ENCODE data around the gene PROCA1. TPM values are rescaled to one million over a fixed set of nuclear protein-coding genes. Genes with fewer than 3 reads are reported as not detected.

Gene PROCA1
- total RNA-seq: 2.1 and 3.0 TPM in 2 replicates
- long read RNA-seq, partial matches to known transcripts: 0 of 1 reads
- long read RNA-seq, other reads (novel, unspliced or antisense): 1 of 1 reads

- Mint-ChIP-seq H3K36me3 (ENCODE audit: unreplicated experiment) (peaks cover 11% of the 10 kb centered on the region), H3K4me1 (ENCODE audit: unreplicated experiment) (peaks cover 41% of the 10 kb centered on the region)
- TF ChIP-seq CTCF (IDR thresholded peaks at IDR 0.05): no peak
Observed at GRCh38 chr17:28711723-28712031, at the start of gene PROCA1. Gene PROCA1 (minus strand): TSS chr17:28711888. CDS start chr17:28711660, 228 bp downstream.

DNA sequence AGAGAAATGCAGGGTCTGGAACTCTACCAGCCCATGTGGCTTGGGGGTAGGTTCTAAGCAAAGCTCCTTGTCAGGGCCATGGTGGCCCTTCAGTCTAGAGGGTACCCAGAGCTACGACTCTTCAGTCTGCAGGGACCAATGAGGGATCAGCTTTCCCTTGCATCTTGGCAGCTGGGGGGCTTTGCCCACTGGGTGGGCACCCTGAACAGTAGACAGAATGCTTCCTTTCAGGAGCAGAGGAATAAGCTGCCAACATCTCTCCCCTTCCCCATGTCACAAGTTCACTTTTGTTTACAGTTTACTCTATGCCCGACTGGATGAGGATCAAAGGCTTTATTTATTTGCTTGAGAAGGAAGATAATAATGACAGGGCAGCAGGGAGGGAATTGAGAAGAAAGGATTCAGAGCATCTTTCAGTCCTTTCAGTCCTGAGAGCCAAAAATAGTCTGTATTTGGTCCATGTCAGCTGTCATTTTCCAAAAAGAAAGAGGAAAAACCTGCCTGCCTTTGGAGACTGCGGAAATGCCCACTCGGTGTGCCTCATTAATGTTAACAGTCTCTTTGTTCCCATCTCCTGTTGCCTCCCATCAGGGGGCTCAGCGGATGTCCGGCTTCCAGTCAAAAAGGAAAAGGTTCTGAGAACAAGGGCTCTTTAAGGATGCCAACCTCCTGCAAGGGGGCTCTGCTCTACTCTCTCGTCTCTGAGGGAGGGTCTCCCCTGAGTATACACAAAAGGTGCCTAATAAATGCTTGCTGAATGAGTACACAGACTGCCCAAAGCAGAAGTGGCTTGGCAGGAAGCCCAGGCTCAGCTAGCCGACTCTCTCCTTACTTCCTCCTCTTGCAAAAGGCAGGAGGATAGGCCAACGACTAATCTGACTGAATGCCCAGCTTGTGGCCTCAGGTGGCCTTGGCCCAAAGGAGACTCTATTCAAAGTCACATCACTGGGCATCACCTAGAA lies 49.2 kb upstream of the PROCA1 start:
- no peak overlapping the region for H3K4me3 Mint-ChIP-seq (ENCODE audit: unreplicated experiment)
- peaks cover 20% of the 10 kb centered on the region for H3K36me3 Mint-ChIP-seq (ENCODE audit: unreplicated experiment)
- no peaks in the 10 kb centered on the region for H3K9me3 Mint-ChIP-seq (ENCODE audit: unreplicated experiment)
- no peaks in the 10 kb centered on the region for H3K27me3 Mint-ChIP-seq (ENCODE audit: unreplicated experiment)
- peak overlapping the region; percentile 64 for H3K27ac Mint-ChIP-seq (ENCODE audit: unreplicated experiment)
- TF ChIP-seq CTCF (IDR thresholded peaks at IDR 0.05): no peak
- peaks cover 16% of the 10 kb centered on the region for H3K4me1 Mint-ChIP-seq (ENCODE audit: unreplicated experiment)
- no peak for DNase-seq (ENCODE audit: extremely low spot score, unreplicated experiment)

More at GRCh38 chr17:28711723-28712031, at the start of gene PROCA1:
- Mint-ChIP-seq H3K9me3 (ENCODE audit: unreplicated experiment) (no peaks in the 10 kb centered on the region), H3K4me3 (ENCODE audit: unreplicated experiment) (peak within 1 kb of the TSS; percentile 91), H3K27ac (ENCODE audit: unreplicated experiment) (peak within 1 kb of the TSS; percentile 99), H3K27me3 (ENCODE audit: unreplicated experiment) (no peaks in the 10 kb centered on the region)
- DNase-seq (ENCODE audit: extremely low spot score, unreplicated experiment): no peak

GRCh38 chr17:28759256-28759865 lies 47.7 kb upstream of the PROCA1 start:
- Mint-ChIP-seq H3K4me1 (ENCODE audit: unreplicated experiment) (peaks cover 22% of the 10 kb centered on the region), H3K9me3 (ENCODE audit: unreplicated experiment) (no peaks in the 10 kb centered on the region), H3K27ac (ENCODE audit: unreplicated experiment) (no peak overlapping the region), H3K4me3 (ENCODE audit: unreplicated experiment) (no peak overlapping the region), H3K36me3 (ENCODE audit: unreplicated experiment) (peaks cover 18% of the 10 kb centered on the region), H3K27me3 (ENCODE audit: unreplicated experiment) (no peaks in the 10 kb centered on the region)
- no peak for DNase-seq (ENCODE audit: extremely low spot score, unreplicated experiment)
- no peak for TF ChIP-seq CTCF (IDR thresholded peaks at IDR 0.05)

GRCh38 chr17:28758411-28759121 lies 46.9 kb upstream of the PROCA1 start:
- Mint-ChIP-seq H3K36me3 (ENCODE audit: unreplicated experiment) (peaks cover 18% of the 10 kb centered on the region), H3K27me3 (ENCODE audit: unreplicated experiment) (no peaks in the 10 kb centered on the region), H3K4me3 (ENCODE audit: unreplicated experiment) (no peak overlapping the region), H3K27ac (ENCODE audit: unreplicated experiment) (no peak overlapping the region), H3K9me3 (ENCODE audit: unreplicated experiment) (no peaks in the 10 kb centered on the region), H3K4me1 (ENCODE audit: unreplicated experiment) (peaks cover 19% of the 10 kb centered on the region)
- no peak for DNase-seq (ENCODE audit: extremely low spot score, unreplicated experiment)
- no peak for TF ChIP-seq CTCF (IDR thresholded peaks at IDR 0.05)
